Heart right ventricle (tissue), 16 donors: Measurements from ENCODE around the gene C6orf141. TPM values are rescaled to one million over a fixed set of nuclear protein-coding genes. Genes with fewer than 3 reads are reported as not detected.

Experiments used
- ATAC-seq, 8 donors: fragments of 200-7000 bp; cut with Tn5 transposase; one replicate each; pipeline ENCODE4 v1.9.1; 2020; ENCODE audit warnings: mild to moderate bottlenecking in 8 of 8, moderate library complexity in 8 of 8, moderate number of reproducible peaks in 1 of 8
- DNase-seq, 2 donors: peaks; one replicate each; pipeline ENCODE4 v3.0.0-alpha.2; 2020
- H3K27ac ChIP-seq, 10 donors: fragments of 200-600 bp; sonication (generic) in 2 of 10; one replicate each; pipeline versions ENCODE4 v1.5.0 to v1.8.0; 2020 to 2022; ENCODE audit warnings: mild to moderate bottlenecking in 3 of 10
- H3K27me3 ChIP-seq, 7 donors: fragments of 200-600 bp; one replicate each; pipeline ENCODE4 v1.8.0; 2021 to 2022; ENCODE audit warnings: mild to moderate bottlenecking in 2 of 7
- H3K36me3 ChIP-seq, 9 donors: fragments of 200-600 bp; sonication (generic) in 1 of 9; one replicate each; pipeline versions ENCODE4 v1.5.0 to v1.8.0; 2020 to 2022; ENCODE audit warnings: mild to moderate bottlenecking in 2 of 9
- H3K4me1 ChIP-seq, 9 donors: fragments of 200-600 bp; sonication (generic) in 1 of 9; one replicate each; pipeline versions ENCODE4 v1.5.0 to v1.8.0; 2020 to 2022; ENCODE audit warnings: mild to moderate bottlenecking in 4 of 9
- H3K4me3 ChIP-seq, 10 donors: fragments of 200-600 bp; sonication (generic) in 2 of 10; one replicate each; pipeline versions ENCODE4 v1.5.0 to v1.8.0; 2020 to 2022; ENCODE audit warnings: mild to moderate bottlenecking in 7 of 10, moderate library complexity in 2 of 10
- H3K9me3 ChIP-seq, 11 donors: fragments of 200-600 bp in 10 of 11; sonication (generic) in 2 of 11; one replicate each; pipeline versions ENCODE4 v1.5.0 to v1.8.0; 2013 to 2022; ENCODE audit warnings: mild to moderate bottlenecking in 2 of 11, control low read depth in 1 of 11, moderate library complexity in 1 of 11
- CTCF ChIP-seq, 9 donors: fragments of 200-600 bp; sonication (generic) in 2 of 9; IDR thresholded peaks; one replicate each; pipeline versions ENCODE4 v1.5.0 to v1.8.0; 2021 to 2022; ENCODE audit warnings: antibody characterized with exemption in 9 of 9, mild to moderate bottlenecking in 5 of 9, moderate library complexity in 1 of 9
- WGBS, 2 donors: extraction: QIAGEN DNeasy Blood & Tissue Kit; methylation state at CpG; one replicate each; pipeline ENCODE4 v1.1.7; 2013; ENCODE audit warnings: inconsistent platforms in 1 of 2; 5-methylcytosine and 5-hydroxymethylcytosine counted together
- intact Hi-C, 10 donors: fragments of 100-400 bp; cut with DNase I; formaldehyde crosslinking; loops; one replicate each; pipeline versions ENCODE4 v1.11.1 to v1.14.2; 2022
- polyA plus RNA-seq, 2 donors: library from polyadenylated mRNA; stranded (reverse); fragments of 200-250 nt; gene quantifications; one replicate each; pipeline ENCODE4 v1.2.3, GENCODE V29; 2013
- total RNA-seq, 10 donors: library from RNA; stranded (reverse); fragmentation: NEBNext Ultra II Directional in 3 of 10; extraction: Animal tissue kit (Norgen Biotek cat#: 25700) in 3 of 10; gene quantifications; one replicate each; pipeline versions ENCODE4 v1.2.1 to v1.2.4, GENCODE V29; 2021 to 2023
- donor health status: Arrhythmogenic right ventricular cardiomyopathy.
- donor health status: ischemic (EF 13 %, LVEDD 7.1; RV severe dilation, severe dysfunction).
- donor health status: healthy with polysubstance abuse.
- donor health status: DM: no; HTN: yes; CAD: no.
- donor health status: DM: no; HTN: no; CAD: no.
- donor health status: ischemic (EF 25% LVEDD 6.9; RV normal size, moderate dysfunction).
- donor health status: ischemic (EF 25% LVEDD 5.7; RV mildly dilated, moderate dysfunction).
- donor health status: healthy.
- donor health status: DM: yes; HTN: yes; CAD: no.
- donor health status: Ischemic cardiomyopathy.
- donor health status: ischemic (EF 35%, LVEDD 5.7; RV mildly dilated, moderate dysfunction).
- donor health status: nonischemic (EF 11% LVEDD 7.7; RV severe dilation, severe dysfunction).
- donor health status: DM: yes; HTN: yes; CAD: no.
- donor health status: PGD.
- donor health status: ischemic (EF 29% LVEDD 5.4; RV normal size, mild dysfunction).
- donor health status: nonischemic (EF 23%, LVEDD 6.1; RV moderate dilation, normal function).

Gene C6orf141
- total and polyA plus RNA-seq, 12 donors: 0.16 to 1.5 (median 0.57) TPM; not detected in 5

GRCh38 chr6:49524541-49524940, 25.9 kb upstream of the C6orf141 start:
- DNase-seq: no peak
- H3K27ac ChIP-seq: no peak overlapping the region
- ATAC-seq: no peak
- no peaks in the 10 kb centered on the region for H3K36me3 ChIP-seq
- H3K9me3 ChIP-seq: no peaks in the 10 kb centered on the region
- no peak overlapping the region for H3K4me3 ChIP-seq
- intact Hi-C loops: loop anchor here in 1 of 10 donors (10.0 kb wide), 2 partner anchors 90 to 330 kb away; no protein-coding TSS in a partner anchor
- TF ChIP-seq CTCF (IDR thresholded peaks at IDR 0.05): no peak
- peaks cover 0 to 17% (median 0%) of the 10 kb centered on the region in 7 donors for H3K27me3 ChIP-seq
- 90 to 92% methylated on average over 7 of the region's 7 CpGs for WGBS, 2 donors
- H3K4me1 ChIP-seq: no peaks in the 10 kb centered on the region

GRCh38 chr6:49526598-49526997, 23.9 kb upstream of the C6orf141 start:
- Histone ChIP-seq H3K4me3 (no peak overlapping the region), H3K9me3 (no peaks in the 10 kb centered on the region), H3K27ac (no peak overlapping the region), H3K36me3 (no peaks in the 10 kb centered on the region), H3K4me1 (no peaks in the 10 kb centered on the region), H3K27me3 (peaks cover 0 to 9% (median 0%) of the 10 kb centered on the region in 7 donors)
- ATAC-seq: no peak
- WGBS, 2 donors: 67 to 71% methylated on average over 12 of the region's 12 CpGs
- no peak for DNase-seq
- no peak for TF ChIP-seq CTCF (IDR thresholded peaks at IDR 0.05)
- intact Hi-C loops: loop anchor here in 3 of 10 donors (5.0 to 10.0 kb wide), 4 partner anchors 81 to 331 kb away; no protein-coding TSS in a partner anchor

GRCh38 chr6:49527320-49527719, 23.1 kb upstream of the C6orf141 start:
- intact Hi-C loops: loop anchor here in 3 of 10 donors (5.0 to 10.0 kb wide), 4 partner anchors 80 to 330 kb away; no protein-coding TSS in a partner anchor
- Histone ChIP-seq H3K27me3 (peaks cover 0 to 9% (median 0%) of the 10 kb centered on the region in 7 donors), H3K4me1 (no peaks in the 10 kb centered on the region), H3K36me3 (no peaks in the 10 kb centered on the region), H3K9me3 (no peaks in the 10 kb centered on the region), H3K4me3 (no peak overlapping the region), H3K27ac (no peak overlapping the region)
- TF ChIP-seq CTCF (IDR thresholded peaks at IDR 0.05): no peak
- WGBS, 2 donors: 64 to 73% methylated on average over 1 of the region's 1 CpG
- ATAC-seq (no peak), DNase-seq (no peak)

- intact Hi-C loops: loop anchor here in 3 of 10 donors (5.0 to 10.0 kb wide), 4 partner anchors 79 to 329 kb away; no protein-coding TSS in a partner anchor
- Histone ChIP-seq H3K4me1 (no peaks in the 10 kb centered on the region), H3K36me3 (no peaks in the 10 kb centered on the region), H3K27ac (no peak overlapping the region), H3K4me3 (no peak overlapping the region), H3K9me3 (no peaks in the 10 kb centered on the region), H3K27me3 (peaks cover 0 to 10% (median 0%) of the 10 kb centered on the region in 7 donors)
- TF ChIP-seq CTCF (IDR thresholded peaks at IDR 0.05): no peak
- WGBS, 2 donors: 57 to 73% methylated on average over 3 of the region's 3 CpGs
- DNase-seq (no peak), ATAC-seq (no peak)
Measured at GRCh38 chr6:49528571-49528970, 21.9 kb upstream of the C6orf141 start.
